ENCODE measurements around the gene UBE2B.
"Not testable (repeated sequence)": the region's sequence is repeated elsewhere in the genome, so short reads cannot be mapped to it uniquely, and the experiment has no call there.

- TF ChIP-seq CTCF (IDR thresholded peaks at IDR 0.05; ENCODE audit: low read length); EZH2 (IDR thresholded peaks at IDR 0.05; ENCODE audit: borderline replicate concordance, low read length): not testable (repeated sequence)
These were observed 27.9 kb upstream of the UBE2B start for GRCh38 chr5:134343500-134343899.
